MM.1S (cell line): ENCODE measurements around the gene TBX5.

Experiments
- EZH2 ChIP-seq: fragments of 300-600 bp; sonication (generic); optimal IDR thresholded peaks from 2 replicates; pipeline ENCODE3; 2017; ENCODE audit warnings: low read depth, mild to moderate bottlenecking, antibody characterized with exemption, low read length, mixed read lengths
- EZH2phosphoT487 ChIP-seq: fragments of 300-600 bp; sonication (generic); IDR thresholded peaks from 2 replicates; pipeline ENCODE4 v1.6.1; 2018; ENCODE audit warnings: antibody characterized with exemption, low read length
- TF ChIP-seq, protein P1 (sequence below): fragments of 300-600 bp; sonication (generic); IDR thresholded peaks from 2 replicates; pipeline ENCODE4 v1.5.1; 2016; ENCODE audit warnings: antibody characterized with exemption, low read length, mixed read lengths

DNA sequence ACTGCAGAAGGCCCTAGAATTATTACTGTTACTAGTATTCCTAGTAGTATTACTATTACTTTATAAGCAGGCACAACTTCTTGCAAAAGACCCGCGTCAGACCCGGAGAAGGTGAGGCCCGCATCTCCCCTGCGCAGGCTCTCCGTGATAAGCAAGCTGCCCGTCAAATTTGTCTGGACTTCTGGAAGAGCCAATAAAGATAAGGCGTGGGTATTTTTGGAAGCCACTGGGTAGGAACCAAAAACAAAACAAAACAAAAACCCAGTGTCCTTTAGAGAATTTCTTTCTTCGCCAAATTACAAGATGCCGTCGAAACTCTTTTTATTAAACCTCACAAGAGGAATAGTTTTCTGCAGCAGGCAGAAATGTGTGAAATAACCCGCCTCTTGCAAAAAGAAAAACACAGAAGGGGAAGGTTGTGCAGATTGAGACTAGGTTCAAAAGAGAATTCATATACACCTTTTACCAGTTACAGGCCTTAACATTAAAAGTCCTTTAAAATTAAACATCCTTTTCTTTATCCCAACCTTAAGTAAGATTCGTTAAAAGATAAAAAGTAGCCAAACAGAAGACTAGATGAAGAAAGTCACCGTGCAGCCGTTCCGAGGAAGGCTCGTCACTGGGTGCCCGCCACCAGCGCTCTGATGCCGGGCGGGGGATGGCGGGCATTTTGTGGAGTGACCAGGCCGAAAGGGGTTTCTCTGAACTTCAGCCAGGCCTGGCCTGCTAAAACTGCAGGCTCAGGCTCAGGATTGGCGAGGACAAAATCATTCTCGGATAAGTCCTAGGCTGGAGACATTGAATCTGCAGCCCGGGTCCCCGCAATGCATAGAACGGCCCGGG lies 1.6 kb downstream of the TBX5 start:
- TF ChIP-seq, protein P1, sequence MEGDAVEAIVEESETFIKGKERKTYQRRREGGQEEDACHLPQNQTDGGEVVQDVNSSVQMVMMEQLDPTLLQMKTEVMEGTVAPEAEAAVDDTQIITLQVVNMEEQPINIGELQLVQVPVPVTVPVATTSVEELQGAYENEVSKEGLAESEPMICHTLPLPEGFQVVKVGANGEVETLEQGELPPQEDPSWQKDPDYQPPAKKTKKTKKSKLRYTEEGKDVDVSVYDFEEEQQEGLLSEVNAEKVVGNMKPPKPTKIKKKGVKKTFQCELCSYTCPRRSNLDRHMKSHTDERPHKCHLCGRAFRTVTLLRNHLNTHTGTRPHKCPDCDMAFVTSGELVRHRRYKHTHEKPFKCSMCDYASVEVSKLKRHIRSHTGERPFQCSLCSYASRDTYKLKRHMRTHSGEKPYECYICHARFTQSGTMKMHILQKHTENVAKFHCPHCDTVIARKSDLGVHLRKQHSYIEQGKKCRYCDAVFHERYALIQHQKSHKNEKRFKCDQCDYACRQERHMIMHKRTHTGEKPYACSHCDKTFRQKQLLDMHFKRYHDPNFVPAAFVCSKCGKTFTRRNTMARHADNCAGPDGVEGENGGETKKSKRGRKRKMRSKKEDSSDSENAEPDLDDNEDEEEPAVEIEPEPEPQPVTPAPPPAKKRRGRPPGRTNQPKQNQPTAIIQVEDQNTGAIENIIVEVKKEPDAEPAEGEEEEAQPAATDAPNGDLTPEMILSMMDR: no peak
- no peak for TF ChIP-seq EZH2phosphoT487
- no peak for TF ChIP-seq EZH2
